ENCODE data around the gene MYRF. TPM values are rescaled to one million over a fixed set of nuclear protein-coding genes. Genes with fewer than 3 reads are reported as not detected.

MYRF gene
- total RNA-seq, 2 donors from 2014 or later, result 33.2 to 47.5 TPM

GRCh38 chr11:61717286-61718033 lies 35.0 kb upstream of the MYRF start:
- ATAC-seq, result no peak
- DNase-seq, result no peak
- TF ChIP-seq, protein P1, sequence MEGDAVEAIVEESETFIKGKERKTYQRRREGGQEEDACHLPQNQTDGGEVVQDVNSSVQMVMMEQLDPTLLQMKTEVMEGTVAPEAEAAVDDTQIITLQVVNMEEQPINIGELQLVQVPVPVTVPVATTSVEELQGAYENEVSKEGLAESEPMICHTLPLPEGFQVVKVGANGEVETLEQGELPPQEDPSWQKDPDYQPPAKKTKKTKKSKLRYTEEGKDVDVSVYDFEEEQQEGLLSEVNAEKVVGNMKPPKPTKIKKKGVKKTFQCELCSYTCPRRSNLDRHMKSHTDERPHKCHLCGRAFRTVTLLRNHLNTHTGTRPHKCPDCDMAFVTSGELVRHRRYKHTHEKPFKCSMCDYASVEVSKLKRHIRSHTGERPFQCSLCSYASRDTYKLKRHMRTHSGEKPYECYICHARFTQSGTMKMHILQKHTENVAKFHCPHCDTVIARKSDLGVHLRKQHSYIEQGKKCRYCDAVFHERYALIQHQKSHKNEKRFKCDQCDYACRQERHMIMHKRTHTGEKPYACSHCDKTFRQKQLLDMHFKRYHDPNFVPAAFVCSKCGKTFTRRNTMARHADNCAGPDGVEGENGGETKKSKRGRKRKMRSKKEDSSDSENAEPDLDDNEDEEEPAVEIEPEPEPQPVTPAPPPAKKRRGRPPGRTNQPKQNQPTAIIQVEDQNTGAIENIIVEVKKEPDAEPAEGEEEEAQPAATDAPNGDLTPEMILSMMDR (IDR thresholded peaks at IDR 0.05), result no peak
- no peak for TF ChIP-seq POLR2A (IDR thresholded peaks at IDR 0.05)
- H3K36me3 ChIP-seq (replicated peaks in 1 of 2; ENCODE audit: insufficient read depth in 1 of 2, low read depth in 2 of 2), result peaks cover 0 to 3% of the 10 kb centered on the region in 2 donors
- no peak overlapping the region for H3K4me3 ChIP-seq
- H3K27ac ChIP-seq, result no peak overlapping the region
- H3K9me3 ChIP-seq, result no peaks in the 10 kb centered on the region
- no peaks in the 10 kb centered on the region for H3K27me3 ChIP-seq
- intact Hi-C loops (cut with DNase I), result no loop called here
- WGBS, 2 donors, result 88 to 92% methylated on average over 13 to 19 of the region's 19 CpGs
- H3K4me1 ChIP-seq, result no peaks in the 10 kb centered on the region

GRCh38 chr11:61718046-61718531 lies 34.3 kb upstream of the MYRF start:
- Histone ChIP-seq H3K36me3 (replicated peaks in 1 of 2; ENCODE audit: insufficient read depth in 1 of 2, low read depth in 2 of 2) (peaks cover 0 to 3% of the 10 kb centered on the region in 2 donors), H3K27ac (no peak overlapping the region), H3K4me1 (no peaks in the 10 kb centered on the region), H3K27me3 (no peaks in the 10 kb centered on the region), H3K9me3 (no peaks in the 10 kb centered on the region), H3K4me3 (no peak overlapping the region)
- DNase-seq (no peak), ATAC-seq (no peak)
- TF ChIP-seq POLR2A (IDR thresholded peaks at IDR 0.05), result no peak
- TF ChIP-seq, protein P1 (IDR thresholded peaks at IDR 0.05), result no peak
- intact Hi-C loops (cut with DNase I), result no loop called here
- 59 to 64% methylated on average over 6 to 9 of the region's 9 CpGs for WGBS, 2 donors

DNA sequence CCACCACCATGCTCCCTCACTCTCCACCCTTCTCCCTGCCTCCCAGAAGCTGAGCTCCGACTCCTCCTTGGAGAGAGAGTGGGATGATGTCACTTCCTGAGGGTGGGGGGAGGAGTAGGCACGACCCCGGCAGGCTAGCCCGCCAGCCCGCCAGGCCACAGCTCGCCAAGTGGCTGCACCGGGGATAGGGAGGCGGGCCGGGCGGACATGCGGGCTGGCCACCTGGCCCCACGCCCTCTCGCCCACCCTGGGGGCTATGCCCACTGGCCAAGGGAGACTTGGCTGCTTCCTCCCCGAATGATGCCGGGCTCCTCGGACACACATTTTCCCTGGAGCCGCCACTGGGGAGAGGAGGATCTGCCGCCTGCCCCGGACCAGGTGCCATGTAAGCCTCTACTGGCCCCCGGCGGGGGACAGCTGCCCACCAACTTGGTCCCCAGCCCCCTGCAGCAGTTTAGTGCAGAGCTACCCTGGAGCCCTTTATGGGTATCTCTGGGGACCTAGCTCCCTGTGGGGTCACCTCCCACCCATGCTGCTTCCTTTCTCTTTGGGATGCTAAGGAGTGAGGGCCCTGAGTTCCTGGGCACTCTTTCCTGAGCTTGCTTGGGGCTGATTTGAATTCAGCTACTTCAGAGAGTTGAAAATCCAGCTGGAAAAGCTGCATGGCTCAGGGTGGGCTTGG lies 33.7 kb upstream of the MYRF start:
- no peaks in the 10 kb centered on the region for H3K4me1 ChIP-seq
- H3K27ac ChIP-seq, result no peak overlapping the region
- H3K9me3 ChIP-seq, result no peaks in the 10 kb centered on the region
- intact Hi-C loops (cut with DNase I), result no loop called here
- DNase-seq (no peak), ATAC-seq (peak; percentile 36)
- H3K4me3 ChIP-seq, result no peak overlapping the region
- 83% methylated on average over 4 to 20 of the region's 21 CpGs for WGBS, 2 donors
- peaks cover 0 to 8% of the 10 kb centered on the region in 2 donors for H3K36me3 ChIP-seq (replicated peaks in 1 of 2; ENCODE audit: insufficient read depth in 1 of 2, low read depth in 2 of 2)
- H3K27me3 ChIP-seq, result no peaks in the 10 kb centered on the region
- TF ChIP-seq POLR2A (IDR thresholded peaks at IDR 0.05), result no peak
- TF ChIP-seq, protein P1 (IDR thresholded peaks at IDR 0.05), result no peak

DNA sequence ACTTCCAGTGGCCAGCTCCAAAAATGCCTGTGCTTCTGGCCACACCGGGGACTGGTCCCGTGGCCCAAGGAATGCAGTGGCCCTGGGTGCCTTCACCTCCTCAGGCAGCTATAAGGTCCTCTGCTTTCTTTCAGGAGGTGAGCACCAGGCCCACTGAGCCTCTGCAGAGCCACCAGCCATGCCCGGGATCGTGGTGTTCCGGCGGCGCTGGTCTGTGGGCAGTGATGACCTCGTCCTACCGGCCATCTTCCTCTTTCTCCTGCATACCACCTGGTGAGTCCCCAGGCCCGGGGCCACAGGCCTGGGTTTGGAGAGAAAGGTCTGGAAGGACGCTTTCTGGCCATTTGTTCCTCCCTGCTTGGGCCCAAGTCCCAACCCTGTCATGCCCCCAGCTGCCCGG lies 32.5 kb upstream of the MYRF start:
- Histone ChIP-seq H3K27me3 (no peaks in the 10 kb centered on the region), H3K36me3 (replicated peaks in 1 of 2; ENCODE audit: insufficient read depth in 1 of 2, low read depth in 2 of 2) (peaks cover 0 to 12% of the 10 kb centered on the region in 2 donors), H3K4me3 (no peak overlapping the region), H3K9me3 (no peaks in the 10 kb centered on the region), H3K4me1 (no peaks in the 10 kb centered on the region), H3K27ac (no peak overlapping the region)
- TF ChIP-seq, protein P1 (IDR thresholded peaks at IDR 0.05), result no peak
- TF ChIP-seq POLR2A (IDR thresholded peaks at IDR 0.05), result no peak
- 86% methylated on average over 12 of the region's 12 CpGs; no CpG with 5 or more reads in 1 of the 2 donors for WGBS, 2 donors
- intact Hi-C loops (cut with DNase I), result no loop called here
- DNase-seq, result no peak
- ATAC-seq, result no peak
